Astrocyte of the cerebellum (primary cell): ENCODE measurements around the gene MYO1E.

ENCODE experiments used
- DNase-seq: peaks from one replicate; pipeline ENCODE4 v3.0.0-alpha.2; 2011; ENCODE audit warnings: low read depth
- H3K4me3 ChIP-seq: 2 replicates; pipeline ENCODE4 v1.5.1; 2011; ENCODE audit warnings: mild to moderate bottlenecking, low read depth, low read length, moderate library complexity
- in situ Hi-C: cut with HindIII; loops from 2 replicates; pipeline ENCODE4 v1.10.0; 2017; ENCODE audit warnings: low sequenced_read_pairs
- TF ChIP-seq, protein P1 (sequence below): IDR thresholded peaks from 2 replicates; pipeline ENCODE4 v1.5.1; 2012; ENCODE audit warnings: low read length, low read depth, moderate library complexity, mild to moderate bottlenecking; ENCODE audit errors: missing control alignments

MYO1E gene

DNA sequence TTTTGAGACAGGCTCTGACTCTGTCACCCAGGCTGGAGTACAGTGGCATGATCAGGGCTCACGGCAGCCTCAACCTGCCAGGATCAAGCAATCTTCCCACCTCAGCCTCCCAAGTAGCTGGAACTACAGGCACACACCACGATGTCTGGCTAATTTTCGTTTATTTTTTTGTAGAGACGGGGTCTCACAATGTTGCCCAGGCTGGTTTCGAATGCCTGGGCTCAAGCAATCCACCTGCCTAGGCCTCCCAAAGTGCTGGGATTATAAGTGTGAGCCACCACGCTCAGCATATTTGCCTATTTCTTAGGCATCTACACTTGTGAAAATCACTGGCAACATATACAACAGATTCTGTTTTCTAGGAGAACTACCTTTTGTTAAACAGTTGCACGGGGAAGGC, 16.9 kb downstream of the MYO1E start:
- no peak overlapping the region for H3K4me3 ChIP-seq
- TF ChIP-seq, protein P1, sequence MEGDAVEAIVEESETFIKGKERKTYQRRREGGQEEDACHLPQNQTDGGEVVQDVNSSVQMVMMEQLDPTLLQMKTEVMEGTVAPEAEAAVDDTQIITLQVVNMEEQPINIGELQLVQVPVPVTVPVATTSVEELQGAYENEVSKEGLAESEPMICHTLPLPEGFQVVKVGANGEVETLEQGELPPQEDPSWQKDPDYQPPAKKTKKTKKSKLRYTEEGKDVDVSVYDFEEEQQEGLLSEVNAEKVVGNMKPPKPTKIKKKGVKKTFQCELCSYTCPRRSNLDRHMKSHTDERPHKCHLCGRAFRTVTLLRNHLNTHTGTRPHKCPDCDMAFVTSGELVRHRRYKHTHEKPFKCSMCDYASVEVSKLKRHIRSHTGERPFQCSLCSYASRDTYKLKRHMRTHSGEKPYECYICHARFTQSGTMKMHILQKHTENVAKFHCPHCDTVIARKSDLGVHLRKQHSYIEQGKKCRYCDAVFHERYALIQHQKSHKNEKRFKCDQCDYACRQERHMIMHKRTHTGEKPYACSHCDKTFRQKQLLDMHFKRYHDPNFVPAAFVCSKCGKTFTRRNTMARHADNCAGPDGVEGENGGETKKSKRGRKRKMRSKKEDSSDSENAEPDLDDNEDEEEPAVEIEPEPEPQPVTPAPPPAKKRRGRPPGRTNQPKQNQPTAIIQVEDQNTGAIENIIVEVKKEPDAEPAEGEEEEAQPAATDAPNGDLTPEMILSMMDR: no peak
- in situ Hi-C loops: no loop called here
- no peak for DNase-seq

DNA sequence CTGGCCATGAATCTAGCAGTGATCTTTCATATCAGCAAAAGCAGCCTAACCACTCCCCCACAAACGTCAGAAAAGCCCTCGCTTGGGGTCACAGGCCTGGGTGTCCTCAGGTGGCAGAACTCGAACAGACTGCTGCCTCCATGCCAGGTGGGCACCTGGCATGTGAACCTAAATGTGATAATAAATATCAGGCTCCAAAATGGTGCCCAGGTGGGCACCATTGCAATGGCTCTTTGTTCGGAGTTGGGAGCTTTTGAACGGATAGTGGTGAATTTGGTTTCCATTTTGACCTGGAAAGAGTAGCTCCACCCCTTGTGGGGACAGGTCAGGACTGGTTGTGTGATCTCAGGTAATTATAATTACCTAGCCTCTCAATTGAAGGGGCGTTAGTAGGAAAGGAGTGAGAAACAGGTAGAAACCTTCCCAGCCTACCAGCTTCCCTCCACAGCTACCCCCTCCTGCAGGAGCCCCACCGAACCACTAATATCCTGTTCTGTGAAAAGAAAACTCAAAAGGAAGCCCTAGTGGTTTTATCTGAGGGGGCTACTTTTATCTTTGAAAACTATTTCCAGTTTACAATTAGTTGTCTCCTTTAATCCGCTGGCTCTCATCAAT, 18.1 kb downstream of the MYO1E start:
- TF ChIP-seq, protein P1: no peak
- H3K4me3 ChIP-seq: no peak overlapping the region
- no peak for DNase-seq
- in situ Hi-C loops: no loop called here

DNA sequence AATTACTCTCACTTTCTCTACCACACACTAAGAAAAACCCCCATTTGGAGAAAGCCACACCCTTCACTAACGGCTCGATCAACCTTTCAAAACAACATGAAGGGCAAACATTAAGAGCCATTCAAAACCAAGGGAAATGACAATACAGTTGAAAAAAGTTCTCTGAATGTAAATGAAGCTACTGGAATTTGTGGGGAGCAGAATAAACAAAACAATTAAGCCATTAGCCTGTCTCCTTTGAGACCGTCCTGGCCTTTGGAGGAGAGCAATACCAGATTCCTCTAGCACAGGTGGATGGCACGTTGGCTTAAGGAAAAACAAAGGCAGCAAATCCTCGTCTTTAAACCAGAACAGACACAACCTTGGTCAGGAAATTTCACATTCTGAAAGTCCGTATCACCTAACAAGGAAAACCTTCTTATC, 18.7 kb downstream of the MYO1E start:
- TF ChIP-seq, protein P1: no peak
- in situ Hi-C loops: no loop called here
- H3K4me3 ChIP-seq: no peak overlapping the region
- DNase-seq: no peak

DNA sequence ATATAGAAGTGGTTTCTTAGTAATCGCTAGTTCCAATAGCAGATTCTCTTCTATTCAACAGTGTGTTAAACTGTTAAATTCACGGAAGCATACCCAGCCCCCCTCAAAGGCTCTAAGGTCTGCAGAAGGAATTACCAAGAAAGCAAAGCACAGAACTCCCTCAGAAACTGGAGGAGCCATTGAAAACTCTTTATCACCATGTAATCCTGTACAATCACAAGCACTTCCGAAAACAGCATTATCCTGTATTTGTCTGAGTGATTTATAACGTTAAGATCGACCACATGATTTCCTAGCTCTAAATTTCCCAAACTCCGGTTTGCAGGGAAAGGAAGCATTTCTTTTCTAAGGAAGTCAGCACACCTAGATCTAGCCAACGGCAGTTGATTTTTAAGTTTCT, 20.0 kb downstream of the MYO1E start:
- no peak overlapping the region for H3K4me3 ChIP-seq
- in situ Hi-C loops: no loop called here
- DNase-seq: no peak
- TF ChIP-seq, protein P1: no peak

DNA sequence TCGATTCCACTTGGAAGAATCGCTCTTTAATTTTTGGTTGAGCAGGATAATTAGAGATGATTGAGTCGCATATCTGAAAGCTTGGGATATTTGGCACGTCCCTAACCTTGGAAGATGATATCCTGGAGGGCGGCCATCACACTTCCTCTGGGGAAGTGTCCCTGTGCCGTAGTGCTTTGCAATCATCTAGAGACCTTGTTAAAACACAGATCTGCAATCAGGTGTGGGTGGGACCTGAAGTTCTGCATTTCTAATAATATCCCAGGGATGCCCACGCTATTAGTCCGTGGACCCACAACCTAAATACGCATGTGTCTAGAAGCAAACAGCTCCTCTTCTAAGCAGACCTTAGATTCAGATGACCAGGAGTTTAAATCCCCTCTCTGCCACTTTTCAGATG, 20.5 kb downstream of the MYO1E start:
- DNase-seq: no peak
- TF ChIP-seq, protein P1: no peak
- in situ Hi-C loops: no loop called here
- H3K4me3 ChIP-seq: no peak overlapping the region

DNA sequence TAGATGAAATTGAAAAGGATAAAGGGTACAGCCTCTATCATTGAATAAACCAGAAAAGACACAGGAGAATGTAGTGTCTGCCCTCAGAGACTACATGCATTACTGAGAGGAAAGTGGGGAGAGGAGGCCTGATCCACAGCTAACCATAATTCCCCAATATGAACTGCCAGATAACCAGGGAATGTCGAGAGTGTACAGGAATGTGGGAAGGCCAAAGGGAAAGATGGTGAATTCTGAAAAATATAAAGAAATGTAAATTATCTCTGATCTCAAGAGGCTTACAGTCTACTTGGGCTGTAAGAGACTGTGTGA, 22.3 kb downstream of the MYO1E start:
- H3K4me3 ChIP-seq: no peak overlapping the region
- TF ChIP-seq, protein P1: no peak
- in situ Hi-C loops: no loop called here
- no peak for DNase-seq
